Adrenal gland (tissue), 12 donors: ENCODE data around the gene FHIT. TPM values are rescaled to one million over a fixed set of nuclear protein-coding genes. Genes with fewer than 3 reads are reported as not detected.

ENCODE experiments used
- DNase-seq, 7 donors: peaks; one replicate each; pipeline ENCODE4 v3.0.0-alpha.2; 2019 to 2020
- H3K27ac ChIP-seq, 5 donors: fragments of 200-600 bp; sonication (generic) in 4 of 5; 1 replicate in 3 of 5; 2 replicates in 2 of 5; pipeline versions ENCODE4 v1.5.1 to v1.8.0; 2016 to 2020; ENCODE audit warnings: mild to moderate bottlenecking in 1 of 5
- H3K27me3 ChIP-seq: fragments of 200-600 bp; 2 replicates; pipeline ENCODE4 v1.8.0; 2021
- H3K36me3 ChIP-seq, 2 donors: fragments of 200-600 bp; replicated peaks in 1 of 2; 1 replicate in 1 of 2; 2 replicates in 1 of 2; pipeline versions ENCODE4 v1.5.1 to v1.8.0; 2018 to 2022
- H3K4me1 ChIP-seq, 2 donors: fragments of 200-600 bp; replicated peaks in 1 of 2; 1 replicate in 1 of 2; 2 replicates in 1 of 2; pipeline versions ENCODE4 v1.5.1 to v1.8.0; 2018 to 2021
- H3K4me3 ChIP-seq, 4 donors: fragments of 200-600 bp; sonication (generic) in 3 of 4; one replicate each; pipeline ENCODE4 v1.5.1; 2016 to 2018
- H3K9me3 ChIP-seq, 3 donors: fragments of 200-600 bp; sonication (generic) in 1 of 3; replicated peaks in 1 of 3; 1 replicate in 2 of 3; 2 replicates in 1 of 3; pipeline versions ENCODE4 v1.5.1 to v1.8.0; 2016 to 2021
- CTCF ChIP-seq, 6 experiments: fragments of 450-650 bp in 4 of 6; fragments of 200-600 bp in 2 of 6; sonication (generic) in 1 of 6; IDR thresholded peaks; 1 replicate in 5 of 6; 2 replicates in 1 of 6; pipeline versions ENCODE4 v1.5.1 to v1.8.0; 2016 to 2021; ENCODE audit warnings: antibody characterized with exemption in 6 of 6, mild to moderate bottlenecking in 2 of 6, moderate library complexity in 1 of 6
- POLR2A ChIP-seq, 2 donors: fragments of 450-650 bp; IDR thresholded peaks; one replicate each; pipeline ENCODE4 v1.6.1; 2017; ENCODE audit warnings: antibody characterized with exemption in 2 of 2, mild to moderate bottlenecking in 2 of 2, moderate library complexity in 1 of 2
- WGBS, 4 donors: extraction: QIAGEN DNeasy Blood & Tissue Kit in 2 of 4; methylation state at CpG; one replicate each; pipeline versions ENCODE4 v1.1.5 to v1.1.7; 2013 to 2017; 5-methylcytosine and 5-hydroxymethylcytosine counted together
- intact Hi-C, 2 donors: fragments of 100-400 bp; cut with DNase I; formaldehyde crosslinking; loops; one replicate each; pipeline versions ENCODE4 v1.14.1 to v1.15.0; 2022 to 2023
- polyA plus RNA-seq, 3 donors: library from polyadenylated mRNA; stranded (reverse); fragments of 200-250 nt in 2 of 3; fragments of 350-450 nt in 1 of 3; fragmentation: Illumina TruSeq in 1 of 3; extraction: RNeasy Lipid Tissue Mini Kit (QIAGEN cat#74804) in 1 of 3; gene quantifications; one replicate each; pipeline ENCODE4 v1.2.3, GENCODE V29; 2013 to 2014
- total RNA-seq, 9 donors: library from RNA; depleted of rRNA in 4 of 9; stranded (reverse); fragments of >200 nt in 4 of 9; fragments of 120-200 nt in 1 of 9; fragmentation: NEBNext Ultra II Directional in 1 of 9; extraction: Animal tissue kit (Norgen Biotek cat#: 25700) in 1 of 9; gene quantifications; one replicate each; pipeline versions ENCODE4 v1.1.0 to v1.2.4, GENCODE V29; 2013 to 2023
- donor health status: healthy with polysubstance abuse.
- donor health status: Bipolar disorder and iron deficiency.
- donor health status: DM: yes; HTN: yes; CAD: no.
- donor health status: DM: no; HTN: no; CAD: no.
- donor health status: DM: no; HTN: no; CAD: no.
- donor health status: DM: yes; HTN: yes; CAD: no.

Gene FHIT
- total and polyA plus RNA-seq, 12 donors: 14.1 to 43.9 (median 28.8) TPM

- Histone ChIP-seq H3K4me1 (no peaks in the 10 kb centered on the region), H3K27me3 (no peaks in the 10 kb centered on the region), H3K9me3 (no peaks in the 10 kb centered on the region), H3K4me3 (no peak overlapping the region), H3K36me3 (no peaks in the 10 kb centered on the region), H3K27ac (no peak overlapping the region)
- intact Hi-C loops: no loop called here
- TF ChIP-seq CTCF (IDR thresholded peaks at IDR 0.05) (no peak), POLR2A (IDR thresholded peaks at IDR 0.05) (no peak)
- WGBS, 4 donors: 94 to 99% (median 96%) methylated on average over 2 of the region's 2 CpGs
- DNase-seq: no peak
These were observed 1021.8 kb downstream of the FHIT start for GRCh38 chr3:60229502-60229901.

- Histone ChIP-seq H3K27me3 (no peaks in the 10 kb centered on the region), H3K27ac (no peak overlapping the region), H3K36me3 (no peaks in the 10 kb centered on the region), H3K4me1 (no peaks in the 10 kb centered on the region), H3K4me3 (no peak overlapping the region), H3K9me3 (no peaks in the 10 kb centered on the region)
- no peak for TF ChIP-seq POLR2A (IDR thresholded peaks at IDR 0.05)
- no peak for TF ChIP-seq CTCF (IDR thresholded peaks at IDR 0.05)
- no peak for DNase-seq
- intact Hi-C loops: no loop called here
- 74 to 82% (median 78%) methylated on average over 4 of the region's 4 CpGs for WGBS, 4 donors
These were observed 1022.4 kb downstream of the FHIT start for GRCh38 chr3:60228823-60229222.

- intact Hi-C loops: no loop called here
- no peaks in the 10 kb centered on the region for H3K4me1 ChIP-seq
- H3K27ac ChIP-seq: no peak overlapping the region
- H3K4me3 ChIP-seq: no peak overlapping the region
- no peaks in the 10 kb centered on the region for H3K36me3 ChIP-seq
- no peaks in the 10 kb centered on the region for H3K27me3 ChIP-seq
- DNase-seq: no peak
- TF ChIP-seq POLR2A (IDR thresholded peaks at IDR 0.05): no peak
- TF ChIP-seq CTCF (IDR thresholded peaks at IDR 0.05): no peak
- WGBS, 4 donors: 80 to 95% (median 90%) methylated on average over 2 of the region's 2 CpGs
- H3K9me3 ChIP-seq: no peaks in the 10 kb centered on the region
These were observed 1024.3 kb downstream of the FHIT start for GRCh38 chr3:60226912-60227311.

- Histone ChIP-seq H3K4me3 (no peak overlapping the region), H3K4me1 (no peaks in the 10 kb centered on the region), H3K36me3 (no peaks in the 10 kb centered on the region), H3K27me3 (no peaks in the 10 kb centered on the region), H3K9me3 (no peaks in the 10 kb centered on the region), H3K27ac (no peak overlapping the region)
- WGBS, 4 donors: 89 to 99% (median 94%) methylated on average over 3 of the region's 3 CpGs
- TF ChIP-seq POLR2A (IDR thresholded peaks at IDR 0.05) (no peak), CTCF (IDR thresholded peaks at IDR 0.05) (no peak)
- DNase-seq: no peak
- intact Hi-C loops: no loop called here
These were observed 1025.4 kb downstream of the FHIT start for GRCh38 chr3:60225848-60226247.
